Activated CD4-positive, CD25-positive, alpha-beta regulatory T cell treated with anti-CD3 and anti-CD28 coated beads, Interleukin-2, amount 50 U/mL, for 16 hours (primary cell): ENCODE data around the gene KISS1R.
"Not testable (repeated sequence)": the region's sequence is repeated elsewhere in the genome, so short reads cannot be mapped to it uniquely, and the experiment has no call there.

Experiments used
- DNase-seq: peaks from one replicate; pipeline ENCODE4 v3.0.0-alpha.2; 2020; ENCODE audit warnings: low read depth, low spot score

KISS1R gene

DNA sequence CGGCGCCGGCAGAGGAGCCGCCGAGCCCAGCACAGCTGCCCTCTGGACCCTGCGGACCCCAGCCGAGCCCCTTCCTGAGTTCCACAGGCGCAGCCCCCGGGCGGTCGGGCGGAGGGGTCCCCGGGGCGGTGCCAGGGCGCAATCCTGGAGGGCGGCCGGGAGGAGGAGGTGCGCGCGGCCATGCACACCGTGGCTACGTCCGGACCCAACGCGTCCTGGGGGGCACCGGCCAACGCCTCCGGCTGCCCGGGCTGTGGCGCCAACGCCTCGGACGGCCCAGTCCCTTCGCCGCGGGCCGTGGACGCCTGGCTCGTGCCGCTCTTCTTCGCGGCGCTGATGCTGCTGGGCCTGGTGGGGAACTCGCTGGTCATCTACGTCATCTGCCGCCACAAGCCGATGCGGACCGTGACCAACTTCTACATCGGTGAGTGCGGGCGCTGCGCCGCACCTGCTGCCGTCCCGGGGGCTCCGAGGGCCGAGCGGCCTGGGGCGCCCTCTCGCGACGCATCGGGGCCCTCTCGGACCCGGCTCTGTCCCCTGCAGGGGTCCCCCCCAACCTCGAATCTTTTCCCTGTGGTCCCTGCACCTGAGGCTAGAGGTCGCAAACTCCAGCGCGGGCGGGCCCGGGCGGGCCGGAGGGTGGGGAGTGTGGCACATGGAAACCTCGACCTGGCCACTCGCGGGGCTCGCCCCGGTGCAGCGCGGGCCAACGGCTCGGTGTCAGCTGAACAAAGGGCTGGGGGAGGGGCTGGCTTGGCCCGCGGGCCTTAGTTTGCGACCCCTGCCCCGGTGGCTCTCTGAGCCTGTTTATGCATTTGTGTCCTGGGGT, at the start of gene KISS1R:
Gene KISS1R (plus strand): TSS at position 11 of the 829 bp plus-strand sequence. CDS start 170 bp downstream, at position 181.
- no peak for DNase-seq

DNA sequence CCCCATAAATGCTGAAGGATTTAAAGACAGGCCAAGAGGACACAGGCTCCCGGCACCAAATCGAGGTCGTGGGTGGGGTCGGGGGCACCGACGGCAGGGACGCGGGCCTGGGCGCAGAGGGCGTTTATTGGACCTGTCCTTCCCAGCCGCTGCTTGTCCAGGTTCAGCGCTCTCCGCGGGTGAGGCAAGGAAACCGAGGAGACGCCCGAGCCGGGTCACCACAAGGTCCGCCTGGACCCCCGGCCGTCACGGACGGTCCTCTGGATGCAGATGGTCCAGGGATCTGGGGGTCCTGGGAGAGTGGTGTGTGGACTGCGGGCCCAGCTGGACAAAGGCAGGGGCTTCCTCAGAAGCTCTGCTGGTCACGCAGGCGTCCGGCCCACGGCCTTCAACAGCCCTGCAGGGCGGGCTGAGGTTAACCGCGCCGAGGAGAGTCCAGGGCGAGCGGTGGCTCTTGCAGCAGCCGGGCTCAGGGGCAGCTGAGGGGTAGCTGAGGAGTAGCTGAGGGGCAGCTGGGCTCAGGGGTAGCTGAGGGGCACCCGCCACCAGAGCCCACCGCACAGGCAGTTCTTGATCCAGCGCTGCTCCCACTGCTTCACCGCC, 49.2 kb upstream of the KISS1R start:
- no peak for DNase-seq

DNA sequence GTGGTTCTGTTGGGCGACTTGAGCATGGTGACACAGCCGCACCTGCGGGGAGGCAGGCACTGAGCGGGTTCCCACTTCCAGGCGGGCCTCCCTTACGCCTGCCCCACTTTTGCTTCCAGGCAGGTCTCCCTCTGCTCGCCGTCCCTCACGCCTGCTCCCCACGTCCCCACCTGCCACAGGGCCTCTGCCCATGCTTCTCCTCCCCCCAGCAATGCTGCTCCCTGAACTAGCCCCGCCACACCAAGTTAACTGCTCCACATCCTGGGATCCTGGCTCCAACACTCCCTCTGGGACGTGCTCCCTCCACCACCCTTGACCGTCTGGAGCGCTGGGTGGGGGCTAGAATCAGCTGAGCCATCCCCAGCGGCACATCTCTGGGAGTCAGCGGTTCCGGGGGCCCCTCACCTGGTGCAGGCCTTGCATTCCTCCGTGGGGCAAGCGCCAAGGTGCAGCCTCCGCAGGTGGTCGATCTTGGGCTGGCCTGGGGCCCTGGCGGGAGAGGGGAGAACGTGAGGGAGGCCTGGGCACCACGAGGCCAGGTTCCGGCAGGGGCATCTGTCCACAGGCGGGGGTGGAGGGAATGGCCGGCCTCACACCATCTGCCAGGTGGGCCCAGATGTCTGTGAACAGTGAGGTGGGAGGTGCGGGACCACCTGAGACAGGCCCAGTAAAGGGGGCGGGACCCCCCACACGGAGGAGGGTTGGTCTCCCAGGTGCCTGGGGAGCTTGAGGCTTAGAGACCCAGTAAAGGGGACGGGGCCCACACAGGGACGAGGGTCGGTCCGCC, 48.5 kb upstream of the KISS1R start:
- DNase-seq = no peak

DNA sequence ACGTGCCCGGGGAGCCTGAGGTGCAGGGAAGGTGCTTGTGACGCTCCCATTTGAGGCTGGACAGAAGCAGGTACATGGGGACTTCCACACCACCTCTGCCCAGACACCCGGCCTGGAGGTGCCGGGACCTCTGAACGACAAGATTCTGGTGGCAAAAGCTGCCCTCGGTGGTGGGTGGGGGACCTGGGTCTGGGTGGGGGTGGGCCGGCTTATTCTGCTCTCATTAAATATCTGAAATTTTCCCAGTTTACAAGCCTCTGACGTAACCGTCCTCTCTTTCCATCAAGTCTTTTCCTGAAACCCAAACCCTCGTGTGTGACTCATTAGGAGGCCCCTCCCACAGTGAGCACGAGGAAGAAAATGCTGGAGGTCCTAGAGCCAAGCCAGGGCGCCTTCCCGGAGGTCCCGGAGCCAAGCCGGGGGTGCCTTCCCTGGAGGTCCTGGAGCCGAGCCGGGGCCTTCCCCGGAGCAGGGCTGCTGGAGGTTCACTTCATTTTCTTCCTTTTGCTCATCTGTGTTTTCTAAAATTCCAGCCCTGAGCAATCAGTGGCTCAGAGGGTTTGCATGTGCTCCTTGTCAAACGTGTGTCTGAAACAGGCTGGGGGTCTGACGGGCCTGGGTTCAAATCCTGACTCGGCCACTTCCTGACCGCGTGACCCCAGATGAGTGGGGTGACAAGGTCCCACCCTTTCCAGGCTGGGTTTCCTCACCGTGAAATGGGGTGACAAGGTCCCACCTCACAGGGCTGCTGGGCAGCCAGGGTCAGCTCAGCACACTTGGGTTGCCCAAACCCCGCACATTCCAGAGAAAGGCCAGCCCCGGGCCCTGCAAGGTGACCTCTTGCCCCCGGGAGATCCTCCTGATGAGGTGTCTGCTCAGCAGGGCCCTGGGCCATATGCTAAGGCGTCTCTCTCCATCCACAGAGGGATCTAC, 47.6 kb upstream of the KISS1R start:
- no peak for DNase-seq

DNA sequence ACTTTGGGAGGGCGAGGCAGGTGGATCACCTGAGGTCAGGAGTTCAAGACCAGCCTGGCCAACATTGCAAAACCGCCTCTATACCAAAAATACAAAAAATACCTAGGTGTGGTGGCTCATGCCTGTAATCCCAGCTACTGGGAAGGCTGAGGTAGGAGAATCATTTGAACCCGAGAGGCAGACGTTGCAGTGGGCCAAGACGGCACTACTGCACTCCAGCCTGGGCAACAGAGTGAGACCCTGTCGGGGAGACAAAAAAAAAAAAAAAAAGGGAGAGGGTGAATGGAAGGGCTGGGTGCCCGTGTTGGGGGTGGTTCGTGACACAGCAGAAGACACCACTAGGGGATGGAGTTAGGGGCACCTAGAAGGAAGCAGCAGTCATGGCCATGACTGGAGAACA, 46.8 kb upstream of the KISS1R start:
- no peak for DNase-seq

DNA sequence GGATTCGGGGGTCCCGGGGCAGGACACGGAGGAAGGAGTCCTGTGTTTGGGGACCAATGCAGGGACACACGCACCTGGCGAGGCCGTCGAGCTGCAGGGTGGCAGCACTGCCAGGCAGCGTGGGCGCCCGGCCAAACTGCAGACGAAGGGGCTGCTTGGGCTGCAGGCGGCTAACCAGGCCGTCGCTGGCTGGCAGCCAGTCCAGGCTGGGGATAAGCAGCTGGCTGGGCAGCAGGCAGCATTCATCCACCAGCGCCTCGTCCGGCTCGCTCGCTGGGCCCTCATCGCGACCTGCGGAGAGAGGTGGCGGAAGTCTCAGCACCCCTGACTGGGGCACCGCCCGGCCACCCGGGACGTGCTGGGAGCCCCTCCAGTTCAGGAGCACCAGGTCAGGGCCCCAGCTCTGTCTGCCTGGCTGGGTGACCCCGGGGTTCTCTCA, 46.2 kb upstream of the KISS1R start:
- no peak for DNase-seq

DNA sequence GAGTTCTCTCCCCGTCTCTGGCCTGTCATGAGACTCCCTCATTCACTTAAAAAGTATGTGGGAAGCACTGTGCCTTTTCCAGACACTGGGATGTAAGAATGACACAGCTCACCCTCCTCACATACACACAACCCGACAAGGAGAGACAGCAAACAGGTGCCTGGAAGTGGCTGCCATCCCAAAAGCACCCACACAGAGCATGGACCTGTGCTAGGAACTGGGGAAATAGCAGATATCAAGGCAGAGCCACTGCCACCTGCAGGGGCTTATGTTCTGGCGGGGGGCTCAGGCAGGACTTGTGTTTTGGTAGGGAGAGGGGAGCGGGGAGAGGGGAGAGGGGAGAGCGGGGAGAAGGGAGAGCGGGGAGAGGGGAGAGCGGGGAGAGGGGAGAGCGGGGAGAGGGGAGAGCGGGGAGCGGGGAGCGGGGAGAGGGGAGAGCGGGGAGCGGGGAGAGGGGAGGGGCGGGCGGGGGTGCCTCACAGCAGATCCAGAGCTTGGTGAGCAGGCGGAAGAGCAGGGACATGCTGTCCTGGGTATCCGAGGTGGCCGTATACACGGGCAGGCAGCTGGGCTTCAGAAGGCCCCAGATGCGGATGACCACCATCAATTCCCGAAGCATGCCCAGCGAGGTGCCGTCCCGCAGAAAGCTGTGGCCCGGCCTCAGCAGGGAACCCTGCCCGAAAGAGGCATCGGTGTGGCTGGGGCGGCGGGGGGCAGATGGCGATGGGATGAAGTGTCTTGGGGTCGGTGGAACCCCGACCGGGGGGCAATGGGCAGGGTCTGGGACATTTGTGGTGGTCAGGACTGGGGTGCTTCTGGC, 45.5 kb upstream of the KISS1R start:
- DNase-seq = peak; percentile 26

DNA sequence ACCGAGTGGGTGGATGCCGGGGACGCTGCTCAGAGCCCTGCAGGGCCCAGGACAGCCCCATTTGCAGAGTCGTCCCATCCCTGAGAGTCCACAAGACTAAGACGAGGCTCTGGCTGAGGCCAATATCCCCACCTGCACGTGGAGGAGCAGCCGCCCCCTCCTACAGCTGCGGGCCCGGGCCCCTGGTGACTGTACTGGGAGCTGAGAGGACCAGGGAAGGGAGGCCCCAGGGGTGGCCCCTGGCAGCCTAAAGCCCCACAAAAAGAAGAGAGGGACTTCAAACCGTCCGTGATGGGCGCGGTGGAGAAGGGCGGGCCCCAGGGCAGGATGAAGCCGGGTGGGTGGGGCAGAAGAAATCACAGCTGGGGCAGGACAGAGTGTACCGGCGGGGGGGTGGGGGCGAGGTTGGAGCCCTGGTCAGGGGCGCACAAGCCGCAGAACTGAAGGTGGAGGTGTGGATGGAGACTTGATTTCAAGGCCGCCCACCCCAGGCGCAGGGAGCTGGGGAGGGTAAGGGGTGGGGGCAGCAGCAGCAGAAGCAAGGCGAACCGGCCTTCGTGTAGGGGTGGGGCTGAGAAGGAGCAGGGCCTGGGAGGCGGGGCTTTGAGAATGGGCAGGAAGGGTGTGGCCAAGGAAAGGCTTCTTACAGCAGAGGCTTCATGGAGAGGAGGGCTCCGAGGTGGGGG, 44.7 kb upstream of the KISS1R start:
- peak; percentile 66 for DNase-seq

DNA sequence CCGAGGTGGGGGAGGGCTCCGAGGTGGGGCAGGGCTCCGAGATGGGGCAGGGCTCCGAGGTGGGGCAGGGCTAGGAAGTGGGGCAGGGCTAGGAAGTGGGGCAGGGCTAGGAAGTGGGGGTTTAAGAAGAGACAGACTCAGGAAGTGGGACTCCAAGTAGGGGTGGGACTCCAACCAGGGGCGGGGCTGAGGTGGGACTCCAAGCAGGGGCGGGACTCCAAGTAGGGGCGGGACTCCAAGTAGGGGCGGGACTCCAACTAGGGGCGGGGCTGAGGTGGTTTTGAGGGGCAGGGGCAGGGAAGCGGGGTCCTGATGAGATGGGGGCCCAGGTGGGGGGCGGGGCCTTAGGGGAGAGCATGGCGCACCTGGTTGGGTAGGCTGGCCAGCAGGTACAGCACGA, 44.0 kb upstream of the KISS1R start:
- peak; percentile 59 for DNase-seq

DNA sequence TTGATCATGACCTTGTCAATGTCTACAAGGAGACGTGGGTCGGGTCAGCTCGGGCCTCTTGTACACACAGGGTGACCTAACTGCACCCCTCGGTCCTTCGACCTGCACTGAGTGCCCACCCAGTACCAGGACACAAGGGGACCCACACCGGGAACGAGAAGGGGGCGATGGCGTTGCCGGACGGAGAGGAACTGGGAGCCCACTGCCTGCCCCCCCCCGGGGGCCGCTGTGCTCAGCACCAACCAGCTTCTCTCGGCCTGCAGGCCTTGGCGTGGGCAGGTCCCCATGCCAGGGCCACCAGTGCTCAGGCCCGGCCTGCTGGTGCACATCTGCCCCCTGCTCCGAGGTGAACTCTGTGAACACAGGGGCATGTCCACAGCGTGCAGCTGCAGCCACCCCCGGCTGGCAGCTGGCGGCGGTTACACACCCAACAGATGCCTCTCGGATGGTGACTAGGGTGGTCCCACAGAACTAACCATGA, 43.5 kb upstream of the KISS1R start:
- no peak for DNase-seq

DNA sequence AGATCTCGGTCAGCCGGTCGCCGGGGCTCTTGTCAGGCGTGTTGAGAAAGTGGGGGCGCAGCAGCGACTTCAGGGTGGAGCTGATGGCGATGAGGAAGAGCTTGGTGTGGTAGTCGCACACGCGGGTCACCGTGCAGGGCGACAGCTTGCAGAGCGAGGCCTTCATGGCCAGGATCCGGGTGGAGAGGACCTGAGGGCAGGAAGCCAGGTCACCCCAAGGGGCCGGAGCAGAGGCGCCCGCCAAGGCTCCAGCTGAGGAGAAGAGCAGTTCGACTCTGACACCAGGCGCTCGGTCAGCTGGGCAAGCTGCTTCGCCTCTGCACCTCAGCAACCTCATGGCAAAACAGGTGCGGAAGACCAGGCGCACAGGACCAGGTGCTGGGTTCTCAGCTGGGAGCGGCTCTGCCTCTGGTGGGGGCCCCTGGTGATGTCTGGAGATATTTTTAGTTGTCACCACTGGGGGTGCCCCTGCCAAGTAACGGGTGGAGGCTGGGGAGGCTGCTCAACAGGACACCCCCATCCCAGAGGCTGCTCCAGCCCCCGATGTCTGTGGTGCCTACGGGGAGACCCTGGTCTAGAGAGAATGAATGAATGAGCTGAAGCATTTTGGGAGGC, 41.8 kb upstream of the KISS1R start:
- DNase-seq = no peak

DNA sequence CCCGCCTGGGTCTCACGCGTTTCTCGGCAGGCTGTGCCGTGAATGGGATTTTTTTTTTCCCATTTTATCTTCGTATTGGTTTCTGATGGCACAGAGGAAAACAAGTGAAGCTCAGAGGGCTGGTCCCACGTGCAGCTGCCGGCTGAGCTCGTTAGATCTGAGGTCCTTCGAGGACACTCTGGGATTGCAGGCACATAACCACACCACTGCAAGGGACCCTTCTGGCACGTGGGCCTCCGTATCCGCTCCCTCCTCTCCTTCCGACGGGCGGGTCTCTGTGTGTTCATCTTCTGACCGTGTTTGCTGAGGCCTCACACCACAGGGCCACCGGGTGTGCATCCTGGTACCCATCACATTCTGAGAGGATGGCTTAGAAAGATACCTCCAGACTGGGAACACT, 41.0 kb upstream of the KISS1R start:
- DNase-seq = no peak

DNA sequence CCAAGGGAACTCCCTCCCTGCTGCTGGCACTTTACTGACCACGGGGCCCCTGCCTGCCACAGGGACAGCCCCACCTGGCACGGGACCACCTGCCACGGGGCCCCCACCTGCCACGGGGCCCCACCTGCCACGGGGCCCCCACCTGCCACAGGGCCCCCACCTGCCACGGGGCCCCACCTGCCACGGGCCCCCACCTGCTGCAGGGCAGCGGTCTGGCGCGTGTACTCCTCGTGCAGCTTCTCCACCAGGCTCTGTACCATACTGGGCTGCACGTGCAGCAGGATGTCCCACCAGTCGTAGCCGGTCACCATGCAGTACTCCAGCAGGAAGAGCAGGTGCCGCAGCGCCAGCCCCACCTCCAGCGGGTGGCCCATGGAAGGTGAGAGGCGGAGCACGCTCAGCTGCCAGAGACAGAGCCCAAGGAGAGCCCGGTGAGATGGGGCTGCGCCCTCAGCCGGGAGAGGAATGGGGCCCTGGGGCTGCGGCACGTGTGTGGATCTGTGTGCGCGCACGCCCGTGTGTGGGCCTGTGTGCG, 40.3 kb upstream of the KISS1R start:
- DNase-seq = no peak

DNA sequence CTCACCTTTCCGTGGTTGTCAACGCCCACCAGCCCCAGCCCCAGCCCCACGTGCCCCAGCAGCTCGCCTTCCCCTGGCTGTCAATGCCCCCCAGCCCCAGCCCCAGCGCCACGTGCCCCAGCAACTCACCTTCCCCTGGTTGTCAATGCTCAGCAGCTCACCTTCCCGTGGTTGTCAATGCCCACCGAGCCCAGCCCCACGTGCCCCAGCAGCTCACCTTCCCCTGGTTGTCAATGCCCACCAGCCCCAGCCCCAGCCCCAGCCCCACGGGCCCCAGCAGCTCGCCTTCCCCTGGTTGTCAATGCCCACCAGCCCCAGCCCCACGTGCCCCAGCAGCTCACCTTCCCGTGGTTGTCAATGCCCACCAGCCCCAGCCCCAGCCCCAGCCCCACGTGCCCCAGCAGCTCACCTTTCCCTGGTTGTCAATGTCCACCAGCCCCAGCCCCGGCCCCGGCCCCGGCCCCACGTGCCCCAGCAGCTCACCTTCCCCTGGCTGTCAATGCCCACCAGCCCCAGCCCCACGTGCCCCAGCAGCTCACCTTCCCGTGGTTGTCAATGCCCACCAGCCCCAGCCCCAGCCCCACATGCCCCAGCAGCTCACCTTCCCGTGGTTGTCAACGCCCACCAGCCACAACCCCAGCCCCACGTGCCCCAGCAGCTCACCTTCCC, 39.0 kb upstream of the KISS1R start:
- not testable (repeated sequence) for DNase-seq

DNA sequence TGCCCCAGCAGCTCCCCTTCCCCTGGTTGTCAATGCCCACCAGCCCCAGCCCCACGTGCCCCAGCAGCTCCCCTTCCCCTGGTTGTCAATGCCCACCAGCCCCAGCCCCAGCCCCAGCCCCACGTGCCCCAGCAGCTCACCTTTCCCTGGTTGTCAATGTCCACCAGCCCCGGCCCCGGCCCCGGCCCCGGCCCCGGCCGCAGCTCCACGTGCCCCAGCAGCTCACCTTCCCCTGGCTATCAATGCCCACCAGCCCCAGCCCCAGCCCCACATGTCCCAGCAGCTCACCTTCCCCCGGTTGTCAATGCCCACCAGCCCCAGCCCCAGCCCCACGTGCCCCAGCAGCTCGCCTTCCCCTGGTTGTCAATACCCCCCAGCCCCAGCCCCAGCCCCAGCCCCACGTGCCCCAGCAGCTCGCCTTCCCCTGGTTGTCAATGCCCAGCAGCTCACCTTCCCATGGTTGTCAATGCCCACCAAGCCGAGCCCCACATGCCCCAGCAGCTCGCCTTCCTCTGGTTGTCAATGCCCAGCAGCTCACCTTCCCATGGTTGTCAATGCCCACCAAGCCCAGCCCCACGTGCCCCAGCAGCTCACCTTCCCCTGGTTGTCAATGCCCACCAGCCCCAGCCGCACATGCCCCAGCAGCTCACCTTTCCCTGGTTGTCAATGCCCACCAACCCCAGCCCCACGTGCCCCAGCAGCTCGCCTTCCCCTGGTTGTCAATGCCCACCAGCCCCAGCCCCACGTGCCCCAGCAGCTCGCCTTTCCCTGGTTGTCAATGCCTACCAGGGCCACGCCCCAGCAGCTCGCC, 38.2 kb upstream of the KISS1R start:
- not testable (repeated sequence) for DNase-seq

DNA sequence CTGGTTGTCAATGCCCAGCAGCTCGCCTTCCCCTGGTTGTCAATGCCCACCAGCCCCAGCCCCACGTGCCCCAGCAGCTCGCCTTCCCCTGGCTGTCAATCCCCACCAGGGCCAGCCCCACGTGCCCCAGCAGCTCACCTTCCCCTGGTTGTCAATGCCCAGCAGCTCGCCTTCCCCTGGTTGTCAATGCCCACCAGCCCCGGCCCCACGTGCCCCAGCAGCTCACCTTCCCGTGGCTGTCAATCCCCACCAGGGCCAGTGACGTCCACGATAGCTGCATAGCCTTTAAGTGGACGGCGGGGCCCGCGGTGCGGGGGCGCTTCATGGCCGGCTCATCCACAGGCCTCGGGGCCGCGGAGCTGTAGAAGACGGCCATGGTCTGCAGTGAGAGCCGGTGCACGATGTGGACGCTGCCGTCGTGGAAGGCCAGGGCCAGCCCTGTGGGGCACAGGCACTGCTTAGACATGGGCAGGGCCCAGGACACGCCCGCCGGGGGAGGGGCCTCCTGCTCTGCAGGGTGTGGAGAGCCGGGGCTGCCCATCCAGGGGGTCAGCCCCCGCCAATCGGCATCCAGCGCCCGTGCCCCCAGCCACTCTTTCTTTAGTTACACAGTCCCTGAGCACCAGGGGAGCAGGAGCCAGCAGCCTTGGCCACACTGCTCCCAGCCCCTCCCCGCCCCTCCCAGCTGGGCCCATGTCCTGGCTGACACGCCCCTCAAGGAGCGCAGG, 37.3 kb upstream of the KISS1R start:
- no peak for DNase-seq
